HCT116 (cell line): ENCODE measurements around the gene KIF7.

Experiments
- EZH2 ChIP-seq: fragments of 200-600 bp; sonication (generic); IDR thresholded peaks from 2 replicates; pipeline ENCODE4 v1.6.1; 2017; ENCODE audit warnings: antibody characterized with exemption, mixed run types
- POLR2A ChIP-seq: IDR thresholded peaks from 2 replicates; pipeline ENCODE4 v1.7.0; 2011; ENCODE audit warnings: borderline replicate concordance; ENCODE audit not compliant: insufficient read depth, insufficient read length; ENCODE audit errors: extremely low read depth
- YY1 ChIP-seq: IDR thresholded peaks from 2 replicates; pipeline ENCODE4 v1.6.1; 2011; ENCODE audit warnings: low read length, low read depth, moderate library complexity, mild to moderate bottlenecking; ENCODE audit not compliant: insufficient replicate concordance; ENCODE audit errors: extremely low read depth

- TF ChIP-seq POLR2A = no peak
- TF ChIP-seq EZH2 = no peak
- no peak for TF ChIP-seq YY1
These were observed 15.8 kb upstream of the KIF7 start for GRCh38 chr15:89670971-89671560.
